Right lobe of liver (tissue), 6 donors: Measurements from ENCODE around the gene ROBO2. TPM values are rescaled to one million over a fixed set of nuclear protein-coding genes. Genes with fewer than 3 reads are reported as not detected.

Source experiments
- ATAC-seq, 4 donors: fragments of 200-7000 bp; cut with Tn5 transposase; one replicate each; pipeline ENCODE4 v1.9.1; 2020; ENCODE audit warnings: mild to moderate bottlenecking in 4 of 4, moderate library complexity in 4 of 4
- DNase-seq, 3 donors: peaks; one replicate each; pipeline ENCODE4 v3.0.0-alpha.2; 2020
- H3K27ac ChIP-seq, 3 donors: fragments of 200-600 bp; one replicate each; pipeline ENCODE4 v1.8.0; 2022
- H3K27me3 ChIP-seq, 2 donors: fragments of 200-600 bp; one replicate each; pipeline ENCODE4 v1.8.0; 2022
- H3K36me3 ChIP-seq, 4 donors: fragments of 200-600 bp; sonication (generic) in 1 of 4; one replicate each; pipeline versions ENCODE4 v1.5.1 to v1.8.0; 2017 to 2022; ENCODE audit warnings: control low read depth in 1 of 4
- H3K4me1 ChIP-seq, 4 donors: fragments of 200-600 bp; sonication (generic) in 1 of 4; one replicate each; pipeline versions ENCODE4 v1.5.1 to v1.8.0; 2017 to 2022; ENCODE audit warnings: control low read depth in 1 of 4
- H3K4me3 ChIP-seq, 3 donors: fragments of 200-600 bp; one replicate each; pipeline ENCODE4 v1.8.0; 2022
- H3K9me3 ChIP-seq, 4 donors: fragments of 200-600 bp; sonication (generic) in 1 of 4; one replicate each; pipeline versions ENCODE4 v1.5.1 to v1.8.0; 2017 to 2022; ENCODE audit warnings: control low read depth in 1 of 4
- POLR2A ChIP-seq: fragments of 450-650 bp; IDR thresholded peaks from one replicate; pipeline ENCODE4 v1.6.1; 2017; ENCODE audit warnings: antibody characterized with exemption, mild to moderate bottlenecking
- whole genome bisulfite sequencing: methylation state at CpG from one replicate; pipeline ENCODE4 v1.1.6; 2018; ENCODE audit warnings: low coverage, low lambda C conversion rate; ENCODE audit not compliant: insufficient coverage; ENCODE audit errors: missing lambda C conversion rate; 5-methylcytosine and 5-hydroxymethylcytosine counted together
- intact Hi-C, 2 donors: fragments of 100-400 bp; cut with DNase I; formaldehyde crosslinking; loops; one replicate each; pipeline versions ENCODE4 v1.11.2 to v1.14.1; 2022
- total RNA-seq, 6 experiments: library from RNA; depleted of rRNA in 2 of 6; stranded (reverse); fragments of >200 nt in 2 of 6; fragmentation: NEBNext Ultra II Directional in 3 of 6; extraction: Animal tissue kit (Norgen Biotek cat#: 25700) in 3 of 6; gene quantifications; one replicate each; pipeline versions ENCODE4 v1.1.0 to v1.2.4, GENCODE V29; 2016 to 2023
- TF ChIP-seq, protein P1 (sequence below), 4 donors: fragments of 200-600 bp in 3 of 4; fragments of 450-650 bp in 1 of 4; IDR thresholded peaks; one replicate each; pipeline versions ENCODE4 v1.5.1 to v1.8.0; 2016 to 2022; ENCODE audit warnings: antibody characterized with exemption in 4 of 4, mild to moderate bottlenecking in 2 of 4
- donor health status: DM: no; HTN: yes; CAD: no.
- donor health status: DM: no; HTN: no; CAD: no.
- donor health status: DM: no; HTN: no; CAD: no.
- donor health status: DM: no; HTN: yes; CAD: no.
- donor health status: DM: no; HTN: yes; CAD: no.

The ROBO2 gene
- total RNA-seq, 6 experiments from 2014 or later, result 0.07 to 1.7 (median 0.67) TPM

GRCh38 chr3:77052051-77052501 lies 12.2 kb downstream of the ROBO2 start:
- no peak overlapping the region for H3K4me3 ChIP-seq
- TF ChIP-seq, protein P1, sequence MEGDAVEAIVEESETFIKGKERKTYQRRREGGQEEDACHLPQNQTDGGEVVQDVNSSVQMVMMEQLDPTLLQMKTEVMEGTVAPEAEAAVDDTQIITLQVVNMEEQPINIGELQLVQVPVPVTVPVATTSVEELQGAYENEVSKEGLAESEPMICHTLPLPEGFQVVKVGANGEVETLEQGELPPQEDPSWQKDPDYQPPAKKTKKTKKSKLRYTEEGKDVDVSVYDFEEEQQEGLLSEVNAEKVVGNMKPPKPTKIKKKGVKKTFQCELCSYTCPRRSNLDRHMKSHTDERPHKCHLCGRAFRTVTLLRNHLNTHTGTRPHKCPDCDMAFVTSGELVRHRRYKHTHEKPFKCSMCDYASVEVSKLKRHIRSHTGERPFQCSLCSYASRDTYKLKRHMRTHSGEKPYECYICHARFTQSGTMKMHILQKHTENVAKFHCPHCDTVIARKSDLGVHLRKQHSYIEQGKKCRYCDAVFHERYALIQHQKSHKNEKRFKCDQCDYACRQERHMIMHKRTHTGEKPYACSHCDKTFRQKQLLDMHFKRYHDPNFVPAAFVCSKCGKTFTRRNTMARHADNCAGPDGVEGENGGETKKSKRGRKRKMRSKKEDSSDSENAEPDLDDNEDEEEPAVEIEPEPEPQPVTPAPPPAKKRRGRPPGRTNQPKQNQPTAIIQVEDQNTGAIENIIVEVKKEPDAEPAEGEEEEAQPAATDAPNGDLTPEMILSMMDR (IDR thresholded peaks at IDR 0.05), result no peak
- TF ChIP-seq POLR2A, result no peak
- no peaks in the 10 kb centered on the region for H3K36me3 ChIP-seq
- no peak for ATAC-seq
- H3K27ac ChIP-seq, result no peak overlapping the region
- WGBS, result 79% methylated on average over 2 of the region's 2 CpGs
- H3K9me3 ChIP-seq, result no peaks in the 10 kb centered on the region
- no peak for DNase-seq
- H3K4me1 ChIP-seq, result no peaks in the 10 kb centered on the region
- no peaks in the 10 kb centered on the region for H3K27me3 ChIP-seq
- intact Hi-C loops, result no loop called here

- TF ChIP-seq, protein P1 (IDR thresholded peaks at IDR 0.05), result no peak
- no peak for TF ChIP-seq POLR2A
- 8% methylated on average over 2 of the region's 2 CpGs for WGBS
- Histone ChIP-seq H3K9me3 (no peaks in the 10 kb centered on the region), H3K36me3 (no peaks in the 10 kb centered on the region), H3K4me1 (no peaks in the 10 kb centered on the region), H3K4me3 (no peak overlapping the region), H3K27me3 (no peaks in the 10 kb centered on the region), H3K27ac (no peak overlapping the region)
- intact Hi-C loops, result no loop called here
- DNase-seq, result no peak
- ATAC-seq, result no peak
These were observed 13.1 kb downstream of the ROBO2 start for GRCh38 chr3:77052733-77053670.

GRCh38 chr3:77053795-77054194 lies 13.9 kb downstream of the ROBO2 start:
- no peaks in the 10 kb centered on the region for H3K9me3 ChIP-seq
- no peaks in the 10 kb centered on the region for H3K36me3 ChIP-seq
- TF ChIP-seq, protein P1 (IDR thresholded peaks at IDR 0.05), result no peak
- no peak for TF ChIP-seq POLR2A
- H3K4me1 ChIP-seq, result no peaks in the 10 kb centered on the region
- DNase-seq (no peak), ATAC-seq (peak in 1 of 4 donors; percentile 25)
- no peaks in the 10 kb centered on the region for H3K27me3 ChIP-seq
- no peak overlapping the region for H3K27ac ChIP-seq
- intact Hi-C loops, result no loop called here
- H3K4me3 ChIP-seq, result no peak overlapping the region
- WGBS, result 35% methylated on average over 2 of the region's 2 CpGs

- 36% methylated on average over 4 of the region's 4 CpGs for WGBS
- TF ChIP-seq, protein P1 (IDR thresholded peaks at IDR 0.05), result no peak
- TF ChIP-seq POLR2A, result no peak
- Histone ChIP-seq H3K9me3 (no peaks in the 10 kb centered on the region), H3K27ac (no peak overlapping the region), H3K27me3 (no peaks in the 10 kb centered on the region), H3K4me1 (no peaks in the 10 kb centered on the region), H3K36me3 (no peaks in the 10 kb centered on the region), H3K4me3 (no peak overlapping the region)
- intact Hi-C loops, result no loop called here
- ATAC-seq (no peak), DNase-seq (no peak)
These were observed 16.0 kb downstream of the ROBO2 start for GRCh38 chr3:77055841-77056341.
